Fibroblast of lung (primary cell): ENCODE data around the gene MB21D2.

Experiments
- CTCF ChIP-seq, 2 donors: IDR thresholded peaks in 1 of 2; conservative IDR thresholded peaks in 1 of 2; 1 replicate in 1 of 2; 2 replicates in 1 of 2; pipeline ENCODE4 v1.5.1; 2011 to 2012; ENCODE audit warnings: low read length in 2 of 2, control low read depth in 1 of 2, inconsistent platforms in 1 of 2, low read depth in 1 of 2, mild to moderate bottlenecking in 1 of 2
- EZH2 ChIP-seq: IDR thresholded peaks from 2 replicates; pipeline ENCODE4 v1.5.1; 2012; ENCODE audit warnings: low read length, control low read depth, mild to moderate bottlenecking; ENCODE audit errors: missing control alignments

- TF ChIP-seq EZH2 (no peak), CTCF (conservative IDR thresholded peaks at IDR 0.05 in 1 of 2, IDR thresholded peaks at IDR 0.05 in 1 of 2; ENCODE audit: low read depth in 1 of 2, low read length in 2 of 2) (no peak)
Measured at GRCh38 chr3:192830291-192831110, 87.2 kb downstream of the MB21D2 start.
